GM21515 (cell line): ENCODE data around the gene GPI.
"Not testable (repeated sequence)": the region's sequence is repeated elsewhere in the genome, so short reads cannot be mapped to it uniquely, and the experiment has no call there.

Source experiments
- ATAC-seq: cut with Tn5 transposase; IDR thresholded peaks from one replicate; pipeline ENCODE4 v1.9.1; 2021; ENCODE audit not compliant: unreplicated experiment

GPI gene

GRCh38 chr19:34367624-34367957 lies 2.6 kb downstream of the GPI start:
- no peak for ATAC-seq

- ATAC-seq: no peak
Observed at GRCh38 chr19:34368338-34368737, 3.3 kb downstream of the GPI start.

GRCh38 chr19:34369166-34369565 lies 4.2 kb downstream of the GPI start:
- ATAC-seq: not testable (repeated sequence)

- ATAC-seq: no peak
Observed at GRCh38 chr19:34370117-34370516, 5.1 kb downstream of the GPI start.

GRCh38 chr19:34370983-34371382 lies 6.0 kb downstream of the GPI start:
- no peak for ATAC-seq

- ATAC-seq: no peak
Observed at GRCh38 chr19:34373601-34374288, 8.7 kb downstream of the GPI start.

- no peak for ATAC-seq
Observed at GRCh38 chr19:34375598-34375997, 10.6 kb downstream of the GPI start.

GRCh38 chr19:34380639-34381241 lies 15.7 kb downstream of the GPI start:
- no peak for ATAC-seq

- ATAC-seq: no peak
Observed at GRCh38 chr19:34381399-34382251, 16.6 kb downstream of the GPI start.

GRCh38 chr19:34382471-34382870 lies 17.5 kb downstream of the GPI start:
- ATAC-seq: no peak

GRCh38 chr19:34383599-34383998 lies 18.6 kb downstream of the GPI start:
- no peak for ATAC-seq

GRCh38 chr19:34386645-34387445 lies 21.8 kb downstream of the GPI start:
- ATAC-seq: no peak

- ATAC-seq: no peak
Observed at GRCh38 chr19:34387446-34387810, 22.4 kb downstream of the GPI start.

- not testable (repeated sequence) for ATAC-seq
Observed at GRCh38 chr19:34388745-34389144, 23.7 kb downstream of the GPI start.

GRCh38 chr19:34391813-34392212 lies 26.8 kb downstream of the GPI start:
- no peak for ATAC-seq

GRCh38 chr19:34393031-34393430 lies 28.0 kb downstream of the GPI start:
- ATAC-seq: no peak

GRCh38 chr19:34393629-34394028 lies 28.6 kb downstream of the GPI start:
- ATAC-seq: no peak

- no peak for ATAC-seq
Observed at GRCh38 chr19:34397853-34398252, 32.9 kb downstream of the GPI start.

- ATAC-seq: no peak
Observed at GRCh38 chr19:34399886-34400285, 34.9 kb downstream of the GPI start.

- not testable (repeated sequence) for ATAC-seq
Observed at GRCh38 chr19:34400844-34401243, 35.8 kb downstream of the GPI start.

GRCh38 chr19:34402074-34402600 lies 37.1 kb downstream of the GPI start:
- no peak for ATAC-seq
